H1 (cell line): ENCODE measurements around the gene KCTD17.

Source experiments
- ATF2 ChIP-seq: IDR thresholded peaks from 2 replicates; pipeline ENCODE4 v1.6.1; 2012; ENCODE audit warnings: low read length, inconsistent platforms
- CHD2 ChIP-seq: IDR thresholded peaks from 2 replicates; pipeline ENCODE4 v1.6.1; 2012; ENCODE audit warnings: low read length, improper control_type of control experiment
- CREB1 ChIP-seq: IDR thresholded peaks from 2 replicates; pipeline ENCODE4 v1.6.1; 2012; ENCODE audit warnings: inconsistent platforms
- EP300 ChIP-seq, 2 experiments: IDR thresholded peaks; 1 replicate in 1 of 2; 2 replicates in 1 of 2; pipeline ENCODE4 v1.6.1; 2011 to 2012; ENCODE audit warnings: low read depth in 2 of 2, low read length in 2 of 2, mild to moderate bottlenecking in 2 of 2, borderline replicate concordance in 1 of 2, inconsistent platforms in 1 of 2, moderate library complexity in 1 of 2
- NRF1 ChIP-seq: IDR thresholded peaks from 2 replicates; pipeline ENCODE4 v1.6.1; 2011; ENCODE audit warnings: mild to moderate bottlenecking, low read depth, low read length, improper control_type of control experiment
- POLR2A ChIP-seq, 2 experiments: IDR thresholded peaks; 1 replicate in 1 of 2; 2 replicates in 1 of 2; pipeline ENCODE4 v1.6.1; 2011; ENCODE audit warnings: low read depth in 2 of 2, low read length in 2 of 2, mild to moderate bottlenecking in 2 of 2; ENCODE audit errors: control extremely low read depth in 1 of 2
- RFX5 ChIP-seq: IDR thresholded peaks from 2 replicates; pipeline ENCODE4 v1.6.1; 2011; ENCODE audit warnings: low read depth, low read length, improper control_type of control experiment, borderline replicate concordance
- SP1 ChIP-seq: IDR thresholded peaks from 2 replicates; pipeline ENCODE4 v1.6.1; 2011; ENCODE audit warnings: low read depth, low read length
- SUZ12 ChIP-seq: fragments of 200-600 bp; sonication (generic); IDR thresholded peaks from 2 replicates; pipeline ENCODE4 v1.6.1; 2012; ENCODE audit warnings: mild to moderate bottlenecking, inconsistent platforms, low read length, moderate library complexity, mixed read lengths
- TBP ChIP-seq: IDR thresholded peaks from 2 replicates; pipeline ENCODE4 v1.6.1; 2011; ENCODE audit warnings: low read depth, low read length, improper control_type of control experiment
- YY1 ChIP-seq: IDR thresholded peaks from 2 replicates; pipeline ENCODE4 v1.6.1; 2011; ENCODE audit warnings: low read depth, mild to moderate bottlenecking, low read length
- TF ChIP-seq, protein P1 (sequence below), 3 experiments: IDR thresholded peaks; 1 replicate in 2 of 3; 2 replicates in 1 of 3; pipeline versions ENCODE4 v1.5.1 to v1.6.1; 2011; ENCODE audit warnings: low read length in 3 of 3, mild to moderate bottlenecking in 3 of 3, inconsistent platforms in 2 of 3, low read depth in 1 of 3, moderate library complexity in 1 of 3; ENCODE audit not compliant: insufficient read depth in 1 of 3; ENCODE audit errors: control extremely low read depth in 1 of 3
- TF ChIP-seq, protein P2 (sequence below): IDR thresholded peaks from 2 replicates; pipeline ENCODE4 v1.6.1; 2012; ENCODE audit warnings: inconsistent platforms

- TF ChIP-seq POLR2A (IDR thresholded peaks at IDR 0.05; ENCODE audit: control extremely low read depth in 1 of 2, low read depth in 2 of 2, low read length in 2 of 2) (no peak), CHD2 (no peak), SUZ12 (no peak), ATF2 (no peak), RFX5 (no peak), YY1 (no peak), CREB1 (no peak), EP300 (IDR thresholded peaks at IDR 0.05; ENCODE audit: borderline replicate concordance in 1 of 2, low read depth in 2 of 2, low read length in 2 of 2) (no peak), NRF1 (no peak), TBP (no peak), SP1 (no peak)
- TF ChIP-seq, protein P1, sequence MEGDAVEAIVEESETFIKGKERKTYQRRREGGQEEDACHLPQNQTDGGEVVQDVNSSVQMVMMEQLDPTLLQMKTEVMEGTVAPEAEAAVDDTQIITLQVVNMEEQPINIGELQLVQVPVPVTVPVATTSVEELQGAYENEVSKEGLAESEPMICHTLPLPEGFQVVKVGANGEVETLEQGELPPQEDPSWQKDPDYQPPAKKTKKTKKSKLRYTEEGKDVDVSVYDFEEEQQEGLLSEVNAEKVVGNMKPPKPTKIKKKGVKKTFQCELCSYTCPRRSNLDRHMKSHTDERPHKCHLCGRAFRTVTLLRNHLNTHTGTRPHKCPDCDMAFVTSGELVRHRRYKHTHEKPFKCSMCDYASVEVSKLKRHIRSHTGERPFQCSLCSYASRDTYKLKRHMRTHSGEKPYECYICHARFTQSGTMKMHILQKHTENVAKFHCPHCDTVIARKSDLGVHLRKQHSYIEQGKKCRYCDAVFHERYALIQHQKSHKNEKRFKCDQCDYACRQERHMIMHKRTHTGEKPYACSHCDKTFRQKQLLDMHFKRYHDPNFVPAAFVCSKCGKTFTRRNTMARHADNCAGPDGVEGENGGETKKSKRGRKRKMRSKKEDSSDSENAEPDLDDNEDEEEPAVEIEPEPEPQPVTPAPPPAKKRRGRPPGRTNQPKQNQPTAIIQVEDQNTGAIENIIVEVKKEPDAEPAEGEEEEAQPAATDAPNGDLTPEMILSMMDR (IDR thresholded peaks at IDR 0.05; ENCODE audit: control extremely low read depth in 1 of 3, insufficient read depth in 1 of 3, low read depth in 1 of 3, low read length in 3 of 3), result no peak
- TF ChIP-seq, protein P2, sequence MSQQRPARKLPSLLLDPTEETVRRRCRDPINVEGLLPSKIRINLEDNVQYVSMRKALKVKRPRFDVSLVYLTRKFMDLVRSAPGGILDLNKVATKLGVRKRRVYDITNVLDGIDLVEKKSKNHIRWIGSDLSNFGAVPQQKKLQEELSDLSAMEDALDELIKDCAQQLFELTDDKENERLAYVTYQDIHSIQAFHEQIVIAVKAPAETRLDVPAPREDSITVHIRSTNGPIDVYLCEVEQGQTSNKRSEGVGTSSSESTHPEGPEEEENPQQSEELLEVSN, result no peak
Measured at GRCh38 chr22:37079158-37079557, 27.6 kb downstream of the KCTD17 start.
